Breast epithelium (tissue), 4 donors: ENCODE data around the gene ALDH5A1. TPM values are rescaled to one million over a fixed set of nuclear protein-coding genes. Genes with fewer than 3 reads are reported as not detected.

Source experiments
- DNase-seq, 2 donors: peaks; one replicate each; pipeline ENCODE4 v3.0.0-alpha.2; 2019; ENCODE audit warnings: low spot score in 2 of 2
- H3K27ac ChIP-seq, 2 donors: fragments of 200-600 bp; sonication (generic) in 1 of 2; one replicate each; pipeline ENCODE4 v1.5.1; 2016 to 2019; ENCODE audit warnings: mild to moderate bottlenecking in 1 of 2
- H3K27me3 ChIP-seq, 2 donors: fragments of 200-600 bp; sonication (generic) in 1 of 2; one replicate each; pipeline versions ENCODE4 v1.5.1 to v1.6.0; 2017 to 2019; ENCODE audit warnings: control low read depth in 1 of 2, mild to moderate bottlenecking in 1 of 2
- H3K36me3 ChIP-seq: fragments of 200-600 bp; one replicate; pipeline ENCODE4 v1.5.1; 2019
- H3K4me1 ChIP-seq, 2 donors: fragments of 200-600 bp; sonication (generic); one replicate each; pipeline ENCODE4 v1.5.1; 2016 to 2019; ENCODE audit warnings: control low read depth in 1 of 2
- H3K4me3 ChIP-seq, 3 donors: fragments of 200-600 bp; sonication (generic); 1 replicate in 2 of 3; 2 replicates in 1 of 3; pipeline ENCODE4 v1.5.1; 2016 to 2019; ENCODE audit warnings: mild to moderate bottlenecking in 3 of 3, moderate library complexity in 2 of 3
- H3K9me3 ChIP-seq, 2 donors: fragments of 200-600 bp; sonication (generic) in 1 of 2; one replicate each; pipeline ENCODE4 v1.5.1; 2016 to 2019; ENCODE audit warnings: control low read depth in 1 of 2
- POLR2A ChIP-seq: fragments of 450-650 bp; IDR thresholded peaks from one replicate; pipeline ENCODE4 v1.6.1; 2016; ENCODE audit warnings: antibody characterized with exemption, mild to moderate bottlenecking, moderate library complexity
- POLR2AphosphoS5 ChIP-seq, 3 donors: sonication (generic); formaldehyde crosslinking; IDR thresholded peaks; one replicate each; pipeline ENCODE4 v1.6.1; 2017; ENCODE audit warnings: antibody characterized with exemption in 3 of 3
- intact Hi-C: fragments of 100-400 bp; cut with DNase I; formaldehyde crosslinking; loops from one replicate; pipeline ENCODE4 v1.15.1; 2023; ENCODE audit warnings: low total_unique reads
- total RNA-seq, 3 donors: library from RNA; depleted of rRNA; stranded (reverse); fragments of >200 nt; gene quantifications; one replicate each; pipeline ENCODE4 v1.1.0, GENCODE V29; 2016
- TF ChIP-seq, protein P1 (sequence below), 3 donors: fragments of 450-650 bp; IDR thresholded peaks; one replicate each; pipeline ENCODE4 v1.5.1; 2016 to 2017; ENCODE audit warnings: antibody characterized with exemption in 3 of 3, mild to moderate bottlenecking in 3 of 3, moderate library complexity in 3 of 3

ALDH5A1 gene
- total RNA-seq, 3 donors from 2014 or later: 3.9 to 6.4 (median 6.1) TPM

DNA sequence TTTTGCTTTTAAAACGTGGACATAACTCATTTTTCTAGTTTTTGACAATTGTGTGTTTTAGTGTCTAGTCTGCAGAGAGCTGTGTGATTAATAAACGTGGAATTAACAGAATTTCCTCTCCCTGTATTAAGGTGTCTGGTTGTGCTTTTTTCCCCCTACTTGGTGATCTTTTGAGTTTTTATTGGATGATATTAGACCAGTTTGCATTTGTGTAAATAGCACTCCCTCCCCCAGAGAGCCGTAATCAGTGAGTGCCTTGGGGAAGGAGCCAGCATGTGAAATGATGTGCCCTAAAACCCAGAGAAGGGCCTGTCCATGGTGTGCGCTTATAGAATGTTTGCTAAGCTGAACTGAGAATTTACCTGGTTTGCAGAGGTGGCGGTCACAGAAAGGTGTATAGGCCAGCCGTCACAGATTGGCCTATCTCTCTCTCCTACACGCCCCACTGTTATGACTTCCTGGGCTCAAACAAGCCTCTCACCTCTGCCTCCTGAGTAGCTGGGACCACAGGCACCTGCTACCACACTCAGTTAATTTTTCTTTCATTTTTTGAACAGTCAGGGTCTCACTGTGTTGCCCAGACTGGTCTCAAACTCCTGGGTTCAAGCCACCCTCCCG is 42.4 kb downstream of the ALDH5A1 start:
- DNase-seq: no peak
- Histone ChIP-seq H3K4me1 (no peaks in the 10 kb centered on the region), H3K9me3 (no peaks in the 10 kb centered on the region), H3K27me3 (no peaks in the 10 kb centered on the region), H3K36me3 (no peaks in the 10 kb centered on the region), H3K4me3 (no peak overlapping the region), H3K27ac (no peak overlapping the region)
- TF ChIP-seq, protein P1, sequence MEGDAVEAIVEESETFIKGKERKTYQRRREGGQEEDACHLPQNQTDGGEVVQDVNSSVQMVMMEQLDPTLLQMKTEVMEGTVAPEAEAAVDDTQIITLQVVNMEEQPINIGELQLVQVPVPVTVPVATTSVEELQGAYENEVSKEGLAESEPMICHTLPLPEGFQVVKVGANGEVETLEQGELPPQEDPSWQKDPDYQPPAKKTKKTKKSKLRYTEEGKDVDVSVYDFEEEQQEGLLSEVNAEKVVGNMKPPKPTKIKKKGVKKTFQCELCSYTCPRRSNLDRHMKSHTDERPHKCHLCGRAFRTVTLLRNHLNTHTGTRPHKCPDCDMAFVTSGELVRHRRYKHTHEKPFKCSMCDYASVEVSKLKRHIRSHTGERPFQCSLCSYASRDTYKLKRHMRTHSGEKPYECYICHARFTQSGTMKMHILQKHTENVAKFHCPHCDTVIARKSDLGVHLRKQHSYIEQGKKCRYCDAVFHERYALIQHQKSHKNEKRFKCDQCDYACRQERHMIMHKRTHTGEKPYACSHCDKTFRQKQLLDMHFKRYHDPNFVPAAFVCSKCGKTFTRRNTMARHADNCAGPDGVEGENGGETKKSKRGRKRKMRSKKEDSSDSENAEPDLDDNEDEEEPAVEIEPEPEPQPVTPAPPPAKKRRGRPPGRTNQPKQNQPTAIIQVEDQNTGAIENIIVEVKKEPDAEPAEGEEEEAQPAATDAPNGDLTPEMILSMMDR (IDR thresholded peaks at IDR 0.05): no peak
- intact Hi-C loops: no loop called here

DNA sequence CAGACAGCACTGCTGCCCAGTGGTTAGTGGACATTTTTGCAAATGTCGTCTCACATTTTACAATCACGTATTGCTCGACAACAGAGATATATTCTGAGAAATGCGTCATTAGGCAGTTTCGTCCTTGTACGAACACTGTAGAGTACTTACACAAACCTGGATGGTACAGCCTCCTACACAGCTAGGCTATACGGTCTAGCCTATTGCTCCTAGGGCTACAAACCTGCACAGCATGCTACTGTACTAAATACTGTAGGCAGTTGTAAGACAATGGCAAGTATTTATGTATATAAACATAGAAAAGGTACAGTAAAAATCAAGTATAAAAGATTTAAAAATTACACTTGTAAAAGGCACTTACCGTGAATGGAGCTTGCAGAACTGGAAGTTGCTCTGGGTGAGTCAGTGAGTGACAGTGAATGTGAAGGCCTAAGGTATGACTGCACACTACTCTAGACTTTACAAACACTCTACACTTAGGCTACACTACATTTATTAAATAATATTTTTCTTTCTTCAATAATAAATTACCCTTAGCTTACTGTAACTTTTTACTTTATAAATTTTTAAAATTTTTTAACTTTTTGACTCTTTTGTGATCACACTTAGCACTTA is 43.1 kb downstream of the ALDH5A1 start:
- Histone ChIP-seq H3K36me3 (no peaks in the 10 kb centered on the region), H3K4me1 (no peaks in the 10 kb centered on the region), H3K27ac (no peak overlapping the region), H3K9me3 (no peaks in the 10 kb centered on the region), H3K4me3 (no peak overlapping the region), H3K27me3 (no peaks in the 10 kb centered on the region)
- TF ChIP-seq POLR2AphosphoS5 (IDR thresholded peaks at IDR 0.05) (no peak), POLR2A (no peak)
- intact Hi-C loops: no loop called here
- no peak for DNase-seq

DNA sequence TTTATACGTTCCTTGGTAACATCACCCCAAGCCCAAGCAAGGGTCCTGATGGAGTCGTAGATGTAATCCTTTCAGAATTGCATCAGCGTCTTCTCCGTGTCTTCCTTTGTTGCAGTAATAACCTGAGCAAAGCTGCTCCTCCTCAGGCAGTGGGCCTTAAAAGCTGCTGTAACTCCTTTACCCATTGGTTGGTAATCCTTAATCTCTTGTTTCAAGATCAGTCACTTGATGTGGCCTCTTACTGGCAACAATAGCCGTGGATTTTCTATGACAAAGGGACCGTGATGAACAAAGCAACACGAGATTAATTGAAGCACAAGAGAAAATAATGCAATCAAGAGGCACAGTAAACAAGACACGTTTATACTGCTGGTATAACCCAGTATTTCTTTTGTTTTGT is 44.6 kb downstream of the ALDH5A1 start:
- Histone ChIP-seq H3K27ac (no peak overlapping the region), H3K4me1 (no peaks in the 10 kb centered on the region), H3K27me3 (no peaks in the 10 kb centered on the region), H3K4me3 (no peak overlapping the region), H3K36me3 (no peaks in the 10 kb centered on the region), H3K9me3 (no peaks in the 10 kb centered on the region)
- intact Hi-C loops: no loop called here
- no peak for DNase-seq
- TF ChIP-seq POLR2A (no peak), POLR2AphosphoS5 (IDR thresholded peaks at IDR 0.05) (no peak)
- TF ChIP-seq, protein P1 (IDR thresholded peaks at IDR 0.05): no peak

DNA sequence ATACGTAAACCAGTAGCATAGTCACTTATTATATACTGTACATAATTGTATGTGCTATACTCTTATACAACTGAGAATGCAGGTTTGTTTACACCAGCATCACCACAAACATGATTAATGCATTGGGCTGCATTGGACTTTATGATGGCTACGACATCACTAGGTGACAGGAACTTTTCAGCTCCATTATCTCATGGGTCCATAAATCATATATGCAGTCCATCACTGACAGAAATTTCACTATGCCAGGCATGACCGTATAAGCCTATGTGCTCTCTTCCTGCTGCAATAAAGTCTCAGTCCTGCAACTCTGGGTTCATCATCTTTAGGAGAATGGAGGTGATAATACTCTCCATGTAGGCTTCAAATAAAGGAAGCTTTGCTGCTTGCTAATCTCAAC is 45.4 kb downstream of the ALDH5A1 start:
- intact Hi-C loops: no loop called here
- no peak for TF ChIP-seq POLR2A
- no peak for TF ChIP-seq POLR2AphosphoS5 (IDR thresholded peaks at IDR 0.05)
- TF ChIP-seq, protein P1 (IDR thresholded peaks at IDR 0.05): no peak
- Histone ChIP-seq H3K27ac (no peak overlapping the region), H3K36me3 (no peaks in the 10 kb centered on the region), H3K4me3 (no peak overlapping the region), H3K9me3 (no peaks in the 10 kb centered on the region), H3K4me1 (no peaks in the 10 kb centered on the region), H3K27me3 (no peaks in the 10 kb centered on the region)
- DNase-seq: no peak

DNA sequence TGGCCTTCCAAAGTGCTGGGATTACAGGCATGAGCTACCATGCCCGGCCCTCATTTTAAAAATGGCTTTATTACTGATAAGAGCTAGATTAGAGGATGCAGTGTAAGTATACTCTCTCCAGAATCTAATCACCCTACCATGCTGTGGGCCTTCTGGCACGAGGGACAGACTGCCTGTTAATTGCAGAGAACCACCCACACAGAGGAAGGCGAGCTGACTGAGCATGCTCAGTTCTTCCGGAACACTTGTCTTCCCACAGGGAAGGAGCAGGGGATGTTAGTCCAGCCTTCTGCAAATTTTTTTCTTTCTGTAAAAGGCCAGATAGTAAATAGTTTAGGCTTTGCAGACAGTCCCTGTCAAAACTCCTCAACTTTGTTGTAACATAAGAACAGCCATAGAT is 48.9 kb downstream of the ALDH5A1 start:
- Histone ChIP-seq H3K4me3 (no peak overlapping the region), H3K4me1 (no peaks in the 10 kb centered on the region), H3K36me3 (no peaks in the 10 kb centered on the region), H3K27ac (no peak overlapping the region), H3K9me3 (no peaks in the 10 kb centered on the region), H3K27me3 (peaks cover 0 to 5% of the 10 kb centered on the region in 2 donors)
- TF ChIP-seq, protein P1 (IDR thresholded peaks at IDR 0.05): no peak
- no peak for TF ChIP-seq POLR2A
- no peak for DNase-seq
- intact Hi-C loops: no loop called here
